Subcutaneous preadipocyte (primary cell): ENCODE data around the gene VCX3B. TPM values are rescaled to one million over a fixed set of nuclear protein-coding genes. Genes with fewer than 3 reads are reported as not detected.

Source experiments
- total RNA-seq: library from RNA; depleted of rRNA; stranded (reverse); fragments of >200 nt; gene quantifications from 2 replicates; pipeline ENCODE4 v1.2.3, GENCODE V29; 2012

The VCX3B gene
- total RNA-seq = not detected in 2 replicates

GRCh38 chrX:8464530-8464929 lies at the start of gene VCX3B:
Gene VCX3B (plus strand): TSS chrX:8464830. CDS start chrX:8465451, 621 bp downstream.

